Stomach smooth muscle (tissue), 2 donors: ENCODE results near the gene GCSH.

Experiments used
- H3K27ac ChIP-seq: one replicate; pipeline ENCODE4 v1.7.0; 2013; ENCODE audit warnings: mild to moderate bottlenecking, low read length, inconsistent platforms
- H3K27me3 ChIP-seq, 2 donors: one replicate each; pipeline ENCODE4 v1.7.0; 2013; ENCODE audit warnings: low read length in 2 of 2; ENCODE audit not compliant: insufficient read depth in 2 of 2, control insufficient read depth in 1 of 2
- H3K36me3 ChIP-seq, 2 donors: one replicate each; pipeline ENCODE4 v1.7.0; 2013; ENCODE audit warnings: low read length in 2 of 2; ENCODE audit not compliant: control insufficient read depth in 2 of 2, insufficient read depth in 2 of 2
- H3K4me1 ChIP-seq: one replicate; pipeline ENCODE4 v1.7.0; 2013; ENCODE audit warnings: low read length; ENCODE audit not compliant: control insufficient read depth, insufficient read depth
- H3K4me3 ChIP-seq, 2 donors: one replicate each; pipeline ENCODE4 v1.7.0; 2013; ENCODE audit warnings: low read length in 2 of 2
- H3K9ac ChIP-seq, 2 donors: one replicate each; pipeline ENCODE4 v1.7.0; 2013; ENCODE audit warnings: low read length in 2 of 2, mild to moderate bottlenecking in 1 of 2
- H3K9me3 ChIP-seq, 2 donors: one replicate each; pipeline ENCODE4 v1.7.0; 2013; ENCODE audit warnings: low read length in 2 of 2; ENCODE audit not compliant: control insufficient read depth in 2 of 2
- donor health status: healthy.
- donor health status: Pancreatic carcinoma.

GCSH gene

DNA sequence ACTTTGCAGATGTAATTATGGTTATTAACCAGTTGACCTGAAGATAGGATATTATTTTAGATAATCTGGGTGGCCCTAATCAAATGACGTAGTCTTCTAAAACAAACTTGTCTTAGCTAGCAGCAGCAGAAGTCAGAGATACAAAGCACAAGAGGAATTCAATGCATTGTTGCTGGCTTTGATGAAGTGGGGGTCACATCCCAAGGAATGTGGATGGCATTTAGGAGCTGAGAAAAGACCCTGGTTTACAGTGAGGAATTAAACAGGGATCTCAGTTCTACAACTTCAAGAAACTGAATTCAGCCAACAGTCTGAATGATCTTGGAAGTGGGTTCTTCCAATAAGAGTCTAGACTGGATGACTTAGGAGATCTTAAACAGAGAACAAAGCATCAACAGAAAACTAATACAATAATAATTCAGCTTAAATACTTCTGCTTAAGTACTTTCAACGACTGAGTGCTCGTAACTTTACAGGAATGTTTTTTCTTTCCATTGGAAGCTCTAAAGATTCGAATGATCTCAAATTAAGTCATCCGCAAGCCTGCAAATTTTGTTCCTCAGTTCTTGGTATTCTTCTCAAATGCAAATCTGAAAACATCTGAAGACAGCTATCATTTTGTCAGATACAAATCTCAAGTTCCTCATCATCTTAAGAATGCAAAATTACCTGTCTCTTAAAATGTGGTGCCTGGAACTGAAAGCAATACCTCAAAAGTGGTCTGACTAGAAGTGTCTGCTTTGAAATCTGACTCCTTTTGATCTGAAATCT lies 22.4 kb downstream of the GCSH start:
- H3K4me3 ChIP-seq: no peak overlapping the region
- H3K9ac ChIP-seq: no peak overlapping the region
- H3K36me3 ChIP-seq: no peaks in the 10 kb centered on the region
- H3K27ac ChIP-seq: no peak overlapping the region
- H3K4me1 ChIP-seq: peaks cover 5% of the 10 kb centered on the region
- H3K9me3 ChIP-seq: no peaks in the 10 kb centered on the region
- H3K27me3 ChIP-seq: no peaks in the 10 kb centered on the region

DNA sequence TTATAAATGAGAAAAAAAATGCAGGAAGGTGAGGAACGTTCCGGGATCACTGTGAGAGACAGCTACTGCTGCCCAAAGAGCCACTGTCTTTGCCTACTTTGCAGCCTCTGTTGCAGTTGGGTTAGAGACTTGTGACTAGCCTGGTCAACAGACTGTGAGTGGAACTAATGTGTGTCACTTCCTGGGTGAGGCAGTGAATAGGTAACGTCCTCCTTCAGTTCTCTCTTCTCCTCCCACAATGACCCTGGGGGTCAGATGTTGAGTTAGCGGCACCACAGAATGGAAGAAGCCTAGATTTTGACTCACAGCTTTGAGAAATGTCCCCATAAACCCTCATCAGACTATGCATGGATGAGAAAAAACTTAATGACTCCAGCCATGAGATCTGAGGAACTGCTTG lies 24.4 kb downstream of the GCSH start:
- no peaks in the 10 kb centered on the region for H3K9me3 ChIP-seq
- H3K9ac ChIP-seq: no peak overlapping the region
- no peak overlapping the region for H3K27ac ChIP-seq
- H3K36me3 ChIP-seq: no peaks in the 10 kb centered on the region
- H3K4me3 ChIP-seq: no peak overlapping the region
- H3K27me3 ChIP-seq: no peaks in the 10 kb centered on the region
- no peaks in the 10 kb centered on the region for H3K4me1 ChIP-seq

DNA sequence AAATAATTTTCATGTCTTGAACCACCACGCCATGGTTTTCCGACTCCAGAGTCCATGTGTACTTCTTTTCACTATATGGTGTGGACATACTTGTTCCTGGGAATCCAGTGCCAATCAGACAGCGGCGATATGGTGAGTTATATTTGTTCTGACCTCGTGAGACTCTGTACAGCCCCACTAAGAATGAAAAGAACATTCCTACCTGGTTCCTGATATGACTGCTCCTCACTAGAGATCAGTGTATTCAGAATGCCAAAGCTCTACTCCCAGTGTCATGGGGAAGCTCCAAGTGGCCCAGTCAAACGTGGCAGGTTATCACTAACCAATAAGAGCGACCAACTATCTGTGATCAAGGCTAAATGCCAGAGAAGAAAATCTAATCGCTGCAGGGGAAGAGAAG lies 25.2 kb downstream of the GCSH start:
- no peaks in the 10 kb centered on the region for H3K9me3 ChIP-seq
- no peaks in the 10 kb centered on the region for H3K36me3 ChIP-seq
- H3K4me1 ChIP-seq: no peaks in the 10 kb centered on the region

DNA sequence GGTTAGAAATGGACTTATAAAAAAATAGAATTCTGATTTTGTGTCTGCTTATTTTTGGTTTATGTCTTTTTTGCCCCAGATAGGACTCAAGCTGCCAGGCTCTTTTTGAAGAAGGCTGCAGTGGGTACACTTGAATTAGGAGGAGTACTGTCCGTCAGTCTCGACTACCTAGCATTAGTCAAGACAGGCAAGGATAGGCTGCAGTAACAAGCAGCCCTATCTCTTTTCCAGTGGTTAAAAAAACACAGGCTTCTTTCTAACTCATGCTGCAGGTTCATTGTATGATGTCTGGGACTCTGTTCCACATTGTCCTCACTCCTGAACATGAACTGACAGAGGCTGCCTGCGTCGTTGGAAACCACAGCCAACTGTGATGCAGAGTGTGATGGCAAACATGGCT lies 27.1 kb downstream of the GCSH start:
- H3K4me3 ChIP-seq: no peak overlapping the region
- H3K4me1 ChIP-seq: no peaks in the 10 kb centered on the region
- no peak overlapping the region for H3K9ac ChIP-seq
- H3K27ac ChIP-seq: no peak overlapping the region
- no peaks in the 10 kb centered on the region for H3K36me3 ChIP-seq
- H3K27me3 ChIP-seq: no peaks in the 10 kb centered on the region
- no peaks in the 10 kb centered on the region for H3K9me3 ChIP-seq

More for the DNA sequence above, 25.2 kb downstream of the GCSH start:
- Histone ChIP-seq H3K4me3 (no peak overlapping the region), H3K9ac (no peak overlapping the region), H3K27ac (no peak overlapping the region), H3K27me3 (no peaks in the 10 kb centered on the region)

DNA sequence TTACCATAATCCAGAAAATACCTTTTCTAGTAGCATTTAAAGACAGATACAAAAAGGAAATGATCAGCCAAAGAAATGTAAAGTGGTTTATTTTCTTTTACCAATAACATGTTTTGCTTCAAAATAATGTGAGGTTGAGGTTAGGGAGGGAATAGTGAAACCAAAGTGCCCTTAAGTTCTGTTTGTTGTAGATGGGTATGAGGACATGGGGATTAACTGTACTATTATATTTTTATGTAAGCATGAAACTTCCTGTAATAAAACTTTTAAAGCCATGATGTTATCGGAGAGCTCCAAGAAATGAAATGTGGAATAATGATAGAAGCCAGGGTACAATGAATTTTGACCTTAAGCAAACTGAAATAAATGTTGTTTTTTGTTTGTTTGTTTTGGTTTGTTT lies 29.0 kb downstream of the GCSH start:
- no peak overlapping the region for H3K9ac ChIP-seq
- no peaks in the 10 kb centered on the region for H3K9me3 ChIP-seq
- no peaks in the 10 kb centered on the region for H3K4me1 ChIP-seq
- no peaks in the 10 kb centered on the region for H3K36me3 ChIP-seq
- no peak overlapping the region for H3K4me3 ChIP-seq
- no peaks in the 10 kb centered on the region for H3K27me3 ChIP-seq
- H3K27ac ChIP-seq: no peak overlapping the region

DNA sequence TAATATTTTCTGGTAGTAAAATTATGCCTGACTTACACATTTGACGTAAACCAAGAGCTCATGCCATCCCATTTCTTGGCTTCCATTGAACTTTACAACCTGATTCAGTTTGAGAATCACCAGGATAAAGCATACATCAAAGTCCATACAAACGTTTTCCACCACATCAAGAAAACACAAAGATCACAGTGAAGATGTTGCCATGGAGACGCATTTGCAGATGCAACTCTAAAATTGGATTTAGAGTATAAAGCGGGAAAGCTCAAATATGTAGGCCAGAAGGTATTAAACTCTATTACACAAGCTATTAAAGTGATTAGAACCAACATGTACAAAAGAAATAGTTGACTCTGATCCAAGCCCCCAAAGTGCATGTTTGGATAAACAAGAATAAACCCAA lies 29.5 kb downstream of the GCSH start:
- Histone ChIP-seq H3K36me3 (no peaks in the 10 kb centered on the region), H3K4me1 (no peaks in the 10 kb centered on the region), H3K4me3 (no peak overlapping the region), H3K9ac (no peak overlapping the region), H3K9me3 (no peaks in the 10 kb centered on the region), H3K27ac (no peak overlapping the region), H3K27me3 (no peaks in the 10 kb centered on the region)

DNA sequence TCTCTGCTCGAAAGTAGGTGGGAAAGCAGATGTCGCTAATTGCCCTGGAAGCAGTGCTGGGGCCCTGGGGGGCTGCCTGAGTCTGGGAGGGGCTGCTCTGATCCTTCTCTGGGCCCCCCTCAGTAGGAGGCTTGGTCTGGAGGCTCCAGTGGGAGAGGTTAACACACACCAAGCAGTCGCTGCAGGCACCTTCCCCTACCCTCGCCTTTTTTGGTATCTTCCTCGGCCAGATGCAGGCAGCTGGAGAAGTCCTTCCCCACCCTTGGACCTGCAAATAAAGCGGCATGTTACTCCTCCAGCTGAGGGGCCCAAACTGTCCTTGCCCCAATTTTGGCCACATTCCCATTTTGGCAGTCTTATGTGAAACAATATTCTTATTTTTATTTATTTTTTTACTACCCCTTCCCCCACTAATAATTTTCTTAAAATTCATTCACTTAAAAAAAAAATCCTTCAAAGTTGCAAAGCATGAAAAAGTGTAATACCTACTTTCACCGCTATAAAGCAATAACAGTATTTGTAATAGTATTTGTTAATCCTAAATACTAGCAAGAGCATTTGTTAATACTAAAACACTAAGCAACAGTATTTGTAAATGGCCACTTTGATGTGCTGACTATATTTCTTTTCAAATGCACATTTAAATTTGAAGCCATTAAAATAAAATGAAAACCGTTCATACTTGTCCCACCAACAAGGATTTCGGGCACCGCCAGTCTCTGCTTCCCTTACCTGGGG lies 34.2 kb downstream of the GCSH start:
- Histone ChIP-seq H3K27ac (no peak overlapping the region), H3K9ac (no peak overlapping the region), H3K36me3 (no peaks in the 10 kb centered on the region), H3K4me1 (no peaks in the 10 kb centered on the region), H3K27me3 (no peaks in the 10 kb centered on the region), H3K9me3 (no peaks in the 10 kb centered on the region), H3K4me3 (no peak overlapping the region)

DNA sequence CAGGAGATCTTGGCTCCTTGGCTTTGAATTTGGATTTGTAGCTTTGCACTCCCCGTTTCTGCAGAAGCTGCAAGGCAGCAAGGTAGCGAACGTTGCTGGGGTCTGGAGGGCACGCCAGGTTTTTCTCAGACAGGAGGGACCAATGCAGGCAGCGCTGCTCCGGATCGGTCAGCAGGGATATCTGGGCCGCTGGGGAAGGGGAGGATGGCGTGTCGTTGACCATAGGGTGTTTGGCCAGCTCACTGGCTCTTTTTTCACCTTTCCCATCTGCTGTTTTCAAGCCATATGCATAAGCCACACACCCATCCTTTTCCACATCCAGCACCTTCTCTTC lies 34.9 kb downstream of the GCSH start:
- no peak overlapping the region for H3K4me3 ChIP-seq
- no peaks in the 10 kb centered on the region for H3K36me3 ChIP-seq
- no peak overlapping the region for H3K9ac ChIP-seq
- no peaks in the 10 kb centered on the region for H3K4me1 ChIP-seq
- H3K27me3 ChIP-seq: no peaks in the 10 kb centered on the region
- no peak overlapping the region for H3K27ac ChIP-seq
- no peaks in the 10 kb centered on the region for H3K9me3 ChIP-seq

DNA sequence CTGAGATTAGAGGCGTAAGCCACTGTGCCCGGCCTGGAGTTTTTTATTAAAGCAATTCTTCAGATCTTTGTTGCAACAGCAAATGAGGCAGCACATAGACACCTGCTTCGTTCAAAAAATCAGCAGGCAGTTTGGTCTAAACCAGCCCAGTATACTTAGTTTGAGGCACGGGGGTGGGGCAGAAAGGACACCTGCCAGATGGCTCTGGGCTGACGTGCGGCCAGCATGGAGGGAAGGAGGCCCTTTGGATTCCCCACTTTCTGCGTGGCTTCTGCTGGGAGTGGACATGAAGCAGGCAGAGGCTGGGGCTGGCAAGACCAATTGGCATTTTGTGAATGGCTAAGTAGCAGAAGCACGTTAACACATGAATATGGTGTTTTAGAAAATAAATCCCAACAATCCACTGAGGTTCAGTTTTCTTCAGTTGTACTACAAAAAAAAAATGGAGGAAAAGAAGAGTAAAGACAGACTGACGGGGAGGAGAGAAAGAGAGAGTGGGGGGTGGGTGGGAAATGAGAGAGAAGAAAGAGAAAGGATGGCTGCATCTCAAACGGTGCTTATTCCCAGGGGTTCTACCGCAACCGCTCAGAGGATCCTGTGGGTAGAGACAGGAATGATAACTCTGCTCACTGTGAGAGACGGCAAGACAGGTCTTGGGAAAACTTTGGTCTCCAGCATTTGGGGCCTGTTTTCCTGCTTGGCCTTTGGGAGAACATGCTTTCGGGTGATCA lies 35.5 kb downstream of the GCSH start:
- Histone ChIP-seq H3K4me3 (no peak overlapping the region), H3K4me1 (no peaks in the 10 kb centered on the region), H3K27me3 (no peaks in the 10 kb centered on the region)

DNA sequence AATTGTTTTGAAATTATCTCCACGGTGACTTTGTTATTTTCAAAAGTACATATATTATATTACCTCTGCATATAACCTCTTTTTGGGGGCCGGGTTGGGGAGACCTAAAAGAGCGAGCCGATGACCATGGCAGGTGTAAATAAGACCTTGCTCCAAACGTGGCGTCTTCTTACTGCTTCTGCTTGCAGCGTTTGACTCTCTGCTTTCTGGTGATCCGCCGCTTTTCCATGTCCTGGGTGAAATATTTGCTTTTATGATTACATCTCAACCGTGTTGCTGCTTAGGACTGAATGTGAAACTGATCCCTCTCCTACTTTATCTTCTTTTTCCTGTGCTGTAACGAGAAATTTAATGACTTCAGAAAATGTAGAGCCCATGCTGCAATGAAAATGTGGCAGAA lies 42.4 kb downstream of the GCSH start:
- no peaks in the 10 kb centered on the region for H3K36me3 ChIP-seq
- H3K9ac ChIP-seq: no peak overlapping the region
- no peaks in the 10 kb centered on the region for H3K4me1 ChIP-seq
- H3K27ac ChIP-seq: no peak overlapping the region
- no peaks in the 10 kb centered on the region for H3K27me3 ChIP-seq
- H3K9me3 ChIP-seq: no peaks in the 10 kb centered on the region
- no peak overlapping the region for H3K4me3 ChIP-seq

More for the DNA sequence above, 35.5 kb downstream of the GCSH start:
- H3K9ac ChIP-seq: no peak overlapping the region
- no peaks in the 10 kb centered on the region for H3K36me3 ChIP-seq
- H3K9me3 ChIP-seq: no peaks in the 10 kb centered on the region
- H3K27ac ChIP-seq: no peak overlapping the region
